Stimulated activated CD4-positive, alpha-beta T cell treated with anti-CD3 and anti-CD28 coated beads, Interleukin-12 subunit alpha, Interleukin-12 subunit beta, amount 100 ng/mL, for 4 hours (primary cell): Measurements from ENCODE around the gene SSX4B.
"Not testable (repeated sequence)": the region's sequence is repeated elsewhere in the genome, so short reads cannot be mapped to it uniquely, and the experiment has no call there.

Experiments used
- DNase-seq: peaks from one replicate; pipeline ENCODE4 v3.0.0-alpha.2; 2020

SSX4B gene, protein sequence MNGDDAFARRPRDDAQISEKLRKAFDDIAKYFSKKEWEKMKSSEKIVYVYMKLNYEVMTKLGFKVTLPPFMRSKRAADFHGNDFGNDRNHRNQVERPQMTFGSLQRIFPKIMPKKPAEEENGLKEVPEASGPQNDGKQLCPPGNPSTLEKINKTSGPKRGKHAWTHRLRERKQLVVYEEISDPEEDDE

DNA sequence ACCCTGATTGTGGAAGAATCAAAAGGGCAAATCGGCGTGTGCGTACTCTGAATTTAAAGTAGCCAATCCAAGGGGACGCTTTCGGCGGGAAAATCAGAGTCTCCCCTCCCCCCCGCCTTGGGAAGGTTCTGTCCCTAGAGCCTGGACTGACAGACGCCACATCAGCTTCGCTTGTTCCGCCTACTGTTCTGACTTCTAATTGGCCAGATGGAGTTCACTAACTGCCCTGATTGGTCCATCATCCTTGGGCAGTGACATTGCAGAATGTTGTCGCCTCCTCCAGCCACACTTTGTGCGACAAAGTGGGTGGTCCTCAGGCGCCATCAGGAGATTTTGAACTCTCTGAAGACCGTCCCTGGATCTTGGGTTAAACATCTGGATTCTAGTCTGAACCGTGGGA is at the start of gene SSX4B:
TSS of gene SSX4B (minus strand) at position 101 of the 400 bp plus-strand sequence. CDS start 588 bp downstream, outside the sequence.
- not testable (repeated sequence) for DNase-seq

DNA sequence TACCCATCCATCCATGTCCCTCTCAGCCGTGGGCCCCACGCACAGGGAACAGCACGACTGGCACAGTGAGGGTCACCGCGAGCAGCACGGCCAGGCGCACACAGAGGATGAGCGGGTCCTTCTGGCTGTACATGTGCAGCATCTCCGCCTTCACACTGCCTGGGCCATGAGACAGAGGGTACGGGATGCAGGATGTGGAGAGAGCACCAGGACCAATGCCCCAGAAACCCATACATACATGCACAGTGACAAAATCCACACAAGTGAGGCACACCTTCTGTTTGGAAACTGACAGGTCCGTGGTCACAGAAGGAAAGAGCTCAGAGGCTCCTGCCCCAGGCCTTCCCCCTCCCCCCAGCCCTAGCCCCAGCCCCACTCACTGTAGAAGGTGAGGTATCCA is 48.8 kb upstream of the SSX4B start:
- DNase-seq = no peak

DNA sequence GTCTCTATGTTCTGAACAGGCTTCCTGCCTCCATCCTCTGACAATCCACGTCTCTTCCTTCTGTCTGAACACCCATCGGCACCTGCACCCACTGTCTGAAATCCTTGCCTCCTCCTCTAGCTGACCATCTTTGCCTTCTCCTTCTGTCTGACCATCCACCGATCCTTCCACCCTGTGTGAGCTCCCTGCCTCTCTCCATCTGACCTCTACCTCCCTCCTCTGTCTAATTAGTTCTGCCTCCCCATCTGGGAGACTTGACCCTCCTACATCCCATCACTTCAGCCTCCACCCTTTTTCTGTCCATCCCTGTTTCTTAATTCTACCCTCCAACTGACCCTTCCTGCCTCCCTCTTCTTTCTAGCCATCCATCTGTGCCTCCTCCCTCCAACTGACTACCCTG is 48.3 kb upstream of the SSX4B start:
- no peak for DNase-seq

DNA sequence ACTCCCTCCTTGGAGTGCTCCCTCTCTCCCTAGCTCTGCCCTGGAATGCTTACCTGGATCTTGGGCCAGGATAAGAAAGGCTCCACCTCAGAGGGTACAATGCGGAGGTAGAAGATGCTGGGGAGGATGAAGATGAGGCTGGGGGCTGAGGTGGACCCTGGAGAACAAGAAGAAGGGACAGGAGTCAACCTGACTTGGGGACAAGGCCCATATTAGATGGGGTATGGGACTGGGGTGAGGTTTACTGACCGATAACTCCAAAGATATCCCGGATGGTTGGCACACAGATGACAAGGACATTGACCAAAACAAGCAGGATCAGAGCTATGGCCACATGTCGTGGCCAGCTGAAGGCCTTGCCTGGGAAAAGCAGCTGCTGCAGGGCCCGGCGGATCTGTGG is 47.7 kb upstream of the SSX4B start:
- DNase-seq = no peak

DNA sequence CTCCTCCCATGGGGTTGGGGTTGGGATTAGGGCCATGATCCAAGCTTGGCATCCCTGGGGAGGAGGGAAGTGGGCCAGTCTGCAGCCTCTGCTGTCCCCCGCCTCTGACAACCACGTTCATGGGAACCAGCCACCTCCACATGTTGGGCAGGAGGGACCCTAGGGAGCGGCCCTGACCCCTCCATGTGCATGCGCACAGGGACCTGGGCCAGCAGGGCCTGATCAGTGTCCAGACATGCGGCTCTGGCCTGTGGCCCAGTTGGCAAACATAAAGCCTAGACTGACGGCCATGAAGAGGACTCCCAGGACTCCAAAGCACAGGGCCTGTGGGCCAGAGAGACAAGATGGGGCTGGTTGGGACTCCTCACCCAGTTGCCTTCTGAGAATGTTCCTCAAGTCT is 47.0 kb upstream of the SSX4B start:
- DNase-seq = no peak

DNA sequence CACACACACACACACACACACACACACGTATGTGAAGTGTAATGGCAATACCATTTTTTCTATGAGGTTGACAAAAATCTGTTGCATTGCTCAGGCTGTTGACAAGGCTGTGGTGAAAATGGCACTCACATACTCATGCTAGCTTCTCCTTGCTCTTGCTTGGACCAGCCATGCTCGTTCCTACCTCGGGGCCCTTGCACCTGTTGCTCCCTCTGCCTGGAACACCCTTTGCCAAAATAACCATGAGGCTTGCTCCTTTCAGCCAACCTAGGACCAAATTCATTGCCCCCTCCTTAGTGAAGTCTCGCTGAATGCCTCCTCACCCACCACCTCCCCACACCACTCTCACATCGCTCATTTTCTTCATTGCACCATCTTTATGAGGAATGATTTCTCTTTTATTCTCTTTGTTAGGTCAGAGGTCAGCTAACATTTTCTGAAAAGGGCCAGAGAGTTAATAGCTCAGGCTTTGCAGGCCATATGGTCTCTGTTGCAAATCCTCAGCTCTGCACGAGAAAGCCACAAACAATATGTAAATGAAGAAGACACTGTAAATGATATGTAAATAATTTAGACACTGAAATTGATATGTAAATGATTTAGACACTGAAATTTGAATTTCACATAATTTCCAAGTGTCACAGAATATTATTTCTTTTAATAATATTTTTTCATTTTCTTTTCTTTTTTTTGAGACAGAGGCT is 45.0 kb upstream of the SSX4B start:
- no peak for DNase-seq

DNA sequence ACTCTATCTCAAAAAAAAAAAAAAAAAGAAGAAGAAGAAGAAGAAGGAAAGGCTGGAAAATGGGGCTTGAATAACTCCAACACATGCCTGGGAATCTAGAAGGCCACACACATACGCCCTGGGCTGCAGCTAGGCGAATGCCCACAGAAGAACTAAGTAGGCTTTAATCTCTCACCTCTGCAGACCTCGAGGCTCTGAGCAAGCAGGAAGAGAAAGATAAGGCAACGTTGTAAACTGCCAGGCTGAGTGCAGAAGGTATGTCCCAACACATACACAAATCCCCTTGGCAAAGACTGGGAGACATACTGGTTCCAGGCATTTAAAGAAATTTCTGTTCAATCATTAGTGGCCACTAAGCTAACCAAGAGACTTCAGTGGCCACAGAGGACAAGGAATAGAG is 39.9 kb upstream of the SSX4B start:
- DNase-seq = no peak

DNA sequence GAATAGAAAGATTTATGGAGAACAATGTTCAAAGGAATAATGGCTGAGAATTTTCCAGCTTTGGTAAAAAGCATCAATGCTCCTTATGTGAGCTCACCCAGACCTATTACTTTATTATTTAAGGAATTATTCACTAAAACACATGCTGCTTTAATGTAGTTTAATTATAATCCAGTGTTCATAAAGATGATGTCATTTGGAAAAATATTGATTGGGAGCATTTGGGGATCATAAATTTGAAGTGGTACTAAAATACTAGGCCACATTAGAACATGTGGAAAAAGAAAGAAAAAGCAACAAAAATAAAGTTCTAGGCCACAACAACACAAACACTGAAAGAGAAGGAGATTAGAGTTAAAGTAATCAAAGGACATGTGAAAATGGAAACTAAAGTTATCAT is 38.3 kb upstream of the SSX4B start:
- DNase-seq = no peak

DNA sequence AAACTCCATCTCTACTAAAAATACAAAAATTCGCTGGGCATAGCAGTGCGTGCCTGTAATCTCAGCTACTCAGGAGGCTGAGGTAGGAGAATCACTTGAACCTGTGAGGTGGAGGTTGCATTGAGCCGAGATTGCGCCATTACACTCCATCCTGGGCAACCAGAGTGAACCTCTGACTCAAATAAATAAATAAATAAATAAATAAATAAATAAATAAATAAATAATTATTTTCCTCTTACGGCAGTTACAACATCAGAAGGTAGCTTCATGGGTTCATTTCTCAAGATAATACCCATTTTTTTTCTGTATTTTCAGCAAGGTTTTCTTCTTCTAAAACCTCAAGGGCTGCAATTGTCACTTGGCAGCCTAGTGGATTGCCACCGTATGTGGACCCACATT is 35.4 kb upstream of the SSX4B start:
- DNase-seq = not testable (repeated sequence)

DNA sequence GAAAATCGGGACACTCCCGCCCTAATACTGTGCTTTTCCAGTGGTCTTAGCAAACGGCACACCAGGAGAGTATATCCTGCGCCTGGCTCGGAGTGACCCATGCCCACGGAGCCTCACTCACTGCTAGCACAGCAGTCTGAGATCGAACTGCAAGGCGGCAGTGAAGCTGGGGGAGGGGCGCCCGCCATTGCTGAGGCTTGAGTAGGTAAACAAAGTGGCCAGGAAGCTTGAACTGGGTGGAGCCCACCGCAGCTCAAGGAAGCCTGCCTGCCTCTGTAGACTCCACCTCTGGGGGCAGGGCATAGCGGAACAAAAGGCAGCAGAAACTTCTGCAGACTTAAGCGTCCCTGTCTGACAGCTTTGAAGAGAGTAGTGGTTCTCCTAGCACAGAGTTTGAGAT is 22.0 kb upstream of the SSX4B start:
- DNase-seq = not testable (repeated sequence)

DNA sequence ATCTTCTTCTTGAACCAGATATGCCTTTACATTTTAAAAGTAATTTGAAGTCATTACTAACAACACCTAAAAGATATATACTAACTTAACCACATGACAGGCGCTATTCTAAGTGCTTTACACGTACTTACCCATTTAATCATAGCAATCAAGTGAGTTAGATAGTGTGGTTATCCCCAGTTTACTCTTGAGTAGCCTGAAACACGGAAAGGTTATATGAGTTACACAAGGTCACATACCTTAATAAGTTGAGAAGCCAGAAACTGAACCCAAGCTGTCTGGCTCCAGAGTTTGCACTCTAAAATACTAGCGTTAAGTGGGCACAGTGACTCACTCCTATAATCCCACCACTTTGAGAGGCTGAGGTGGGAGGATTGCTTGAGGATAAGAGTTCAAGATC is 18.4 kb upstream of the SSX4B start:
- DNase-seq = not testable (repeated sequence)

DNA sequence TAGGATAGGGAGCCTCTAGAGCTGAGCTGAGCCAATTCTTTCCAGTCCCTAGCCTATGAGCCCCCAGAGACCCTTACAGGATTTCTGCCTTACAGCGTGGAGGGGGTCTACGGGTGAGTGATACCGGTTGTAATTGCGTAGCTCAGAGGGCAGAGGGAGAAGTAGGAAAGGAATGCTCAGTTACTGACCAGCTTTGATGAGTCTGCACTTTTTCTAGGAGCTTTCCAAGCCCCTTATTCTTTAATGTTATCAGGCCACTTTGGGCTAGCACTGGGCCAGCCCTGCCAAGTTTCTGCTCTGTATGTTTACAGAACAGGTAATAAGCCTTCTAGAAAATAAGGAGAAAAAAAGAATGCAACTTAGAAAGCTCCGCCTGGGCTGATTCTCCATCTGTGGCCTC is 17.8 kb upstream of the SSX4B start:
- not testable (repeated sequence) for DNase-seq

DNA sequence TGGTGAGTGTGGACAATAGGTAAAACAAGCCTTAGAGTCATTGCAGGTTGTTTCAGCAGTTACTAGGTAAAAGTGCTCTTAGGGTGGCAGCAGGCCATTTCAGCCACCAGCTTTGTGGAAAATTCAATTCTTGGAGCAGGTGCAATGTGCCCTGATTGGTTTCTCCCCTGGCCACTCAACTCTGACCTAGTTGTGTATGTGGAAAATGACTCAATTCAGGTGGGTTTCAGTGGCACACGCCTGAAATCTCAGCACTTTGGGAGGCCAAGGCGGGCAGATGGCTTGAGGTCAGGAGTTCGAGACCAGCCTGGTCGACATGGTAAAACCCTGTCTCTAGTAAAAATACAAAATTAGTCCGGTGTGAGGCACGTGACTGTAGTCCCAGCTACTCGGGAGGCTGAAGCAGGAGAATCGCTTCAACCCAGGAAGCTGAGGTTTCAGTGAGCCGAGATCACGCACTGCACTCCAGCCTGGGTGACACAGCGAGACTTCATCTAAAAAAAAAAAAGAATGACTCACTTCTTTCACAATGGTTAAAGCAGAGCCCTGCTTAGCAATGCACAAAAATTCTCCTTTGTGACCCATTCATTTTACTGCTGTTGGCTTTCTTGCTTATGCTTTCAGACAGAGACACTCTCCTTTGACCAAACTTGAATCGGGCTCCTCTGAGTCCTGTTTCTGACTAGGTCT is 15.4 kb upstream of the SSX4B start:
- not testable (repeated sequence) for DNase-seq

DNA sequence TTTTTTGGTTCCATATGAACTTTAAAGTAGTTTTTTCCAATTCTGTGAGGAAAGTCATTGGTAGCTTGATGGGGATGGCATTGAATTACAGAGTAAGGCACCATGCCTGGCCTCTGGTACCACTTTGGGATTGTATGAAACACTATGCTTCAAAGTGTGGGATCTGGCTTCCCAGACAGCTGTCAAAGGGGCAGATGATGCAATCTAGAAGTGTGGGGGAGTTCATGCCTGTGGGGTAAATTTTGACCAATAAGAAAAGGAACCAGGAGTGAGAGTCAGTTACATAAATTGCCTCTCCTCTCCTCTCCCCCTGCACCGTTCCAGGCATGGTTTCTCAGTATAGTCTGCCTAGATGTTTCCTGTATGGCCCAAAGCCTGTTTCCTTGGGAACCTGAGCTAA is 13.9 kb downstream of the SSX4B start:
- not testable (repeated sequence) for DNase-seq

DNA sequence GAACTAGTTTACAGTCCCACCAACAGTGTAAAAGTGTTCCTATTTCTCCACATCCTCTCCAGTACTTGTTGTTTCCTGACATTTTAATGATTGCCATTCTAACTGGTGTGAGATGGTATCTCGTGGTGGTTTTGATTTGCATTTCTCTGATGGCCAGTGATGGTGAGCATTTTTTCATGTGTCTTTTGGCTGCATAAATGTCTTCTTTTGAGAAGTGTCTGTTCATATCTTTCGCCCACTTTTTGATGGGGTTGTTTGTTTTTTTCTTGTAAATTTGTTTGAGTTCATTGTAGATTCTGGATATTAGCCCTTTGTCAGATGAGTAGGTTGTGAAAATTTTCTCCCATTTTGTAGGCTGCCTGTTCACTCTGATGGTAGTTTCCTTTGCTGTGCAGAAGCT is 14.8 kb downstream of the SSX4B start:
- not testable (repeated sequence) for DNase-seq

DNA sequence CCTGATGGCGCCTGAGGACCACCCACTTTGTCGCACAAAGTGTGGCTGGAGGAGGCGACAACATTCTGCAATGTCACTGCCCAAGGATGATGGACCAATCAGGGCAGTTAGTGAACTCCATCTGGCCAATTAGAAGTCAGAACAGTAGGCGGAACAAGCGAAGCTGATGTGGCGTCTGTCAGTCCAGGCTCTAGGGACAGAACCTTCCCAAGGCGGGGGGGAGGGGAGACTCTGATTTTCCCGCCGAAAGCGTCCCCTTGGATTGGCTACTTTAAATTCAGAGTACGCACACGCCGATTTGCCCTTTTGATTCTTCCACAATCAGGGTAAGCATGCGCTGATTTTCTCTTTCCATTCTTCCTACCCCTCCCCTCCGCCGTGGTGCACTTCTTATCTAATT is 28.5 kb downstream of the SSX4B start, which contains the start of gene SSX4:
TSS of gene SSX4 (plus strand) at position 301 of the 400 bp plus-strand sequence. CDS start 515 bp downstream, outside the sequence.
- not testable (repeated sequence) for DNase-seq

DNA sequence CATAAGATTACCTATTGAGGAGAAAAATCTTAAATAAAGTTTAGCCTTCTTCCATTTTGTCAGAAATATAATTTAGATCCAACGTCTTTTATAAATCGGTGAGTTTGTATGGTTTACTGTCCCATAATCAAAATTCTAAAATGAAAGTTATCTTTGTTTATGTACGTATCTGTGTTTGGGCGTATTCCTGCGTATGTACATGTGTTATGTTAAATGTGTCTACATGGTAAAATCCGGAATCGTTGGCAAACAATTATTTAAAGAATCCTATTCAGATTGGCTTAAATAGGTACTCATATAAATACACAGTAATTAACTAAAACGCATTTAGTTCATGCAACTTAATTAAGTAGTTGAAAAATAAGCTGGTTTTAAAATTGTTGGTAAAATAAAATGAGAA is 41.4 kb downstream of the SSX4B start:
- not testable (repeated sequence) for DNase-seq

DNA sequence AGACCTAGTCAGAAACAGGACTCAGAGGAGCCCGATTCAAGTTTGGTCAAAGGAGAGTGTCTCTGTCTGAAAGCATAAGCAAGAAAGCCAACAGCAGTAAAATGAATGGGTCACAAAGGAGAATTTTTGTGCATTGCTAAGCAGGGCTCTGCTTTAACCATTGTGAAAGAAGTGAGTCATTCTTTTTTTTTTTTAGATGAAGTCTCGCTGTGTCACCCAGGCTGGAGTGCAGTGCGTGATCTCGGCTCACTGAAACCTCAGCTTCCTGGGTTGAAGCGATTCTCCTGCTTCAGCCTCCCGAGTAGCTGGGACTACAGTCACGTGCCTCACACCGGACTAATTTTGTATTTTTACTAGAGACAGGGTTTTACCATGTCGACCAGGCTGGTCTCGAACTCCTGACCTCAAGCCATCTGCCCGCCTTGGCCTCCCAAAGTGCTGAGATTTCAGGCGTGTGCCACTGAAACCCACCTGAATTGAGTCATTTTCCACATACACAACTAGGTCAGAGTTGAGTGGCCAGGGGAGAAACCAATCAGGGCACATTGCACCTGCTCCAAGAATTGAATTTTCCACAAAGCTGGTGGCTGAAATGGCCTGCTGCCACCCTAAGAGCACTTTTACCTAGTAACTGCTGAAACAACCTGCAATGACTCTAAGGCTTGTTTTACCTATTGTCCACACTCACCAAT is 43.9 kb downstream of the SSX4B start:
- DNase-seq = not testable (repeated sequence)

DNA sequence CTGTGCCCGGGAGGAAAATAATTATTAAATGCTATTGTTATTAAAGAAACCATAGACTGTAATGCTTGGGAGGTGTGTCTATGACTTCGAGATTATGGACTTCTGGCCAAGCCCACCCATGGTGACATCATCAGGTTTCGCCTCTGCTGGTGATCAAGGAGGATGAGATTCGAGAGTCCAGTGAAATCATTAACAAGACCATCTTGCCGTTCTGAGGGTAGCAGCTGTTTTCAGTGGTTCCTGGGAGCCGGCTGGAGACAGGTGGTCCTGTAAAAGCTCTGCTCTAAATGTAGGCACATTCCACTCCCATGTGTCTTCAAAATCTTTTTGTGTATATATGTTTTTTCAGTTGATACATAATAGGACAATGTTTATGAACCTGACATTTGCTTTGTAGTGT is 52.5 kb downstream of the SSX4B start:
- not testable (repeated sequence) for DNase-seq

DNA sequence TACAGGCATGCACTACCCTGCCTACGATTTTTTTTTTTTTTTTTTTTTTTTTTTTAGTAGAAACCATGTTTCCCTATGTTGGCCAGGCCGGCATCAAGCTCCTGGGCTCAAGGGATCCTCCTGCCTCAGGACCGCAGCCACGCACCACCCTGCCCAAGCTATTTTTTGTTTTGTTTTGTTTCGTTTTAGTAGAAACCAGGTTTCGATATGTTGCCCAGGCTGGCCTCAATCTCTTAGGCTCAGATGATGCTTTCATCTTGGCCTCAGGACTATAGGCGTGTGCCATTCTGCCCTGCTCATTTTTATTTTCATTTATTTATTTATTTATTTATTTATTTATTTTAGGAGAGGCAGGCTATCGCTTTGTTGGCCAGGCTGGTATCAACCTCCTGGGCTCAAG is 54.1 kb downstream of the SSX4B start:
- no peak for DNase-seq

DNA sequence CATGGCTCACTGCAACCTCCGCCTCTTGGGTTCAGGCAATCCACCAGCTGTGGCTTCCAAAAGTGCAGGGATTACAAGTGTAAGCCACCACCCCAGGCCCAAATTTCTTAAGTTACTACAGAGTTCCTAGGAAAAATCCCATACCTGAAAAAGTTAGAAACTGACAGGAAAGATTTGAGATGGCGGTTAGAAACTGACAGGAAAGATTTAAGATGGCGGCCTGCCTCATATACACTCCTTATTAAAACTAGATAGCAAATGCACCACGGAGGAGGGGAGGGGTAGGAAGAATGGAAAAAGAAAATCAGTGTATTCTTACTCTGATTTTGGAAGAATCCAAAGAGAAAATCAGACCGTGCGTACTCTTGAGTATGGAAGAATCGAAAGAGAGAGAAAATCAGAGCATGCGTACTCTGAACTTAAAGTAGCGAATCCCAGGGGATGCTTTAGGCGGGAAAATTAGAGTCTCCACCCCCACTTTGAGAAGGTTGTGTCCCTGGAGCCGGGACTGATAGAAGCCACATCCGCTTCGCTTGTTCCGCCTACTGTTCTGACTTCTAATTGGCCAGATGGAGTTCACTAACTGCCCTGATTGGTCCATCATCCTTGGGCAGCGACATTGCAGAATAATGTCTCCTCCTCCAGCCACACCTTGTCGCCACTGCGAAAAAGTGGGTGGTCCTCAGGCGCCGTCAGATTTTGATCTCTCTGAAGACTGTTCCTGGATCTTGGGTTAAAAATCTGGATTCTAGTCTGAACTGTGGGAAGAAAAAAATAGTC is 55.3 kb downstream of the SSX4B start, which contains the start of gene SSX3:
TSS of gene SSX3 (minus strand) at position 389 of the 780 bp plus-strand sequence. CDS start 1,454 bp downstream, outside the sequence.
- not testable (repeated sequence) for DNase-seq
